Measurements from ENCODE around the gene ZDHHC9.

The ZDHHC9 gene

DNA sequence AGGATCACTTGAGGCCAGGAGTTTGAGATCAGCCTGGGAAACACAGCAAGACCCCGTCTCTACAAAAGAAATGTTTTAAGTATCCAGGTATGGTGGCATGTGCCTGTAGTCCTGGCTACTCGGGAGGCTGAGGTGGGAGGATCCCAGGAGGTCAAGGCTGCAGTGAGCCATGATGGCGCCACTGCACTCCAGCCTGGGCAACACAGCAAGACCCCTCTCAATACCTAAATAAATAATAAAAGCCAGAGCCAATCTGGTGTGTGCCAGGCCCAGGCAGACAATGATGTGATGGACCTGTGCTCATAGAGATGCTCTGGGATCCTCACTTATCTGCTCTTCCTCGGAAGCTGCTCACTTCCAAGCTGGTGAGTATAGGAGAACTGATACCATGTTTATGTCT, 82.1 kb downstream of the ZDHHC9 start:
- DNase-seq = no peak

DNA sequence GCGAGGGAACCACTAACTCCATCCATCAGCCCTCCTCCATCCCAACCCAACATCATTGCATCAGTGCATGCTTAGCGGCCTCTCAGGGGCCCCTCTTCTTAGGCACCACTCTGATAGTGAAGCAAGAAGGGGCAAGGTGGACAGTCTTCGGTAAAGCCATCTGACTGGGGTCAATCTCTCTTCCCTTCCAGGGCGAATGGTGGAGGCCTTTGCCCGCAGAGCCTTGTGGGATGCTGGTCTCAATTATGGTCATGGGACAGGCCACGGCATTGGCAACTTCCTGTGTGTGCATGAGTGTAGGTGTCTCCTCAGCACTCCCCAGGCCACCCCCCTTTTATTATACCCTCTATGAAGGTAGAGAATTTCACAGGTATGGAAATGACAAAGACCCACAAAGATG, 82.7 kb downstream of the ZDHHC9 start:
- DNase-seq = no peak

DNA sequence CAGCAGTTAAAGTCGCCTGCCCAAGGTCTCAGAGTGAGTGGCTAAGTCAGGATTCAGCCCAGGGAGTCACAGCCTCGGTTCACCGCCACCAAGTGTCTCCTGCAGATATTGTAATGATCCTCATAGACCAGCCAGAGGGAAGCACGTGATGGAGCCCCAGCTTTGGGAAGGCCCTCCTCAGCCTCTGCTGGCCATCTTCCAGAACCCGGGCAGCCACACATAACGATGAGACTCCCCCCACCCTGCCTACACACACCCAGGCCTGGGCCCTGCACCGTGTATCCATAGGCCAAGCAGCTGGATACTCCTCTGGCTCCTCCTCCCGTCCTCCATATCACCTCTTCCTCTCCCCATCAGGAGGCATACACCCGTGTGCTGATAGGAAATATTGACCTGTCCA, 83.5 kb downstream of the ZDHHC9 start:
- no peak for DNase-seq

DNA sequence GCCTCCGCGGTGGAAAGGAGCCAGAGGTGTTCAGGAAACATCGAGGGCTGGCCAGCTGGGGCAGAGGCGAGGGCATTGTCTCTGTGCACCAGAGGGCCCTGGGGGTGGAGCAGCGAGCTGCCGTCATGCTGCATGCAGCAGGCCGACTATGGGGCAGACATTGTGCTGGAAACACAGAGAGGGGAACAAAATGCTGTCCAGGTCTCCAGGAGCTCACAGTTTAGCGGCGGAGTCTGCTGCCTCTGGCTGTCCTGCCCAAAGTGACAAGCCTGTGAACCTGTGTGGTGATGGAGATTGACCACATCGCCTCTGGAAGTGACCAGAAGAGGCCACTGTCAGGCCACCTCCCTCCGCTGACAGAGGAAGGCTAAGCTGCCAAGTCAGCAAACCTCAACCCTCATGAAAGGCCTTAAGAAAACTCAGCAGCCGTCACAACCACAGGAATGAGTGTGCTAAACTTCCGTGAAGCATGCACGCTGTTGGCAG, 84.1 kb downstream of the ZDHHC9 start:
- DNase-seq = no peak

DNA sequence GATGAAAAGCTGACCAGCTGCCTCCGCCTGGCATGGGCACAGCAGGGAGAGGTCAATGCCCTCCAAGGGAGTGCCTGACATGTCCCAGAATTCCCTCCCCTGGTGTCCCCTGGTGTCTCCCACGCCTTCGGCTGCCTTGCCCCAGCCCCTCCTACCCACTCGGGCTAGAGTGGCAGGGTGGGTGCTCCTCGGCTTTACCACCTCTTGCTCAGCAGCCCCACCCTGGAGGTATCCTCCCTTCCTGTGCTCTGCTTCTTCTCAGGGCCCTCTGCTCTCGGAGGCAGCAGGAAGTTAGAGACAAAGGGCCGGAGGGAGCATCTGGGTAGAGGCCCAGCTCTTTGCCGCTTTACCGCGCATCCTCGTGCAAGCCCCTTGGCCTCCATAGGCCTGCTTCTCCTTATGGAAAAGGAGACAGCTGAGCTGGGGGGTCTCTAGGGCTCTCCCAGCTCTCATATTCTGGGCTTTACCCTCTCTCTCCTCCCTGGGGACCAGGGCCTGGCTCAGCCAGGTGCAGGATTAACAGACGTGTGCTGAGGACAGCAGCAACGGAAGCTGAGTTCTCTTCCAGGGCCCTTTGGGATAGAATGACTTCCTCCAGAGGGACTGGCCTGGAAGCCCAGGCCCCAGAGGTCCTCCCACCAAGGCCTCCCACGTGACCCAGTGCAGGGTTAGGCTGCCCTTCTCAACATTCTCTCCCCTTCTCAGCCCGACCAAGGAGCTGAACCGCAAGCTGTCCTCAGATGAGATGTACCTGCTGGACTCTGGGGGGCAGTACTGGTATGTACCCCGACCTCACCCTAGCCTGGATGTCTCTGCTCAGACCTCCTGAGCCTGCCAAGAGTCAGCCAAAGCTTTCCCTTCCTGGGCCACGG, 87.7 kb downstream of the ZDHHC9 start:
- no peak for DNase-seq

DNA sequence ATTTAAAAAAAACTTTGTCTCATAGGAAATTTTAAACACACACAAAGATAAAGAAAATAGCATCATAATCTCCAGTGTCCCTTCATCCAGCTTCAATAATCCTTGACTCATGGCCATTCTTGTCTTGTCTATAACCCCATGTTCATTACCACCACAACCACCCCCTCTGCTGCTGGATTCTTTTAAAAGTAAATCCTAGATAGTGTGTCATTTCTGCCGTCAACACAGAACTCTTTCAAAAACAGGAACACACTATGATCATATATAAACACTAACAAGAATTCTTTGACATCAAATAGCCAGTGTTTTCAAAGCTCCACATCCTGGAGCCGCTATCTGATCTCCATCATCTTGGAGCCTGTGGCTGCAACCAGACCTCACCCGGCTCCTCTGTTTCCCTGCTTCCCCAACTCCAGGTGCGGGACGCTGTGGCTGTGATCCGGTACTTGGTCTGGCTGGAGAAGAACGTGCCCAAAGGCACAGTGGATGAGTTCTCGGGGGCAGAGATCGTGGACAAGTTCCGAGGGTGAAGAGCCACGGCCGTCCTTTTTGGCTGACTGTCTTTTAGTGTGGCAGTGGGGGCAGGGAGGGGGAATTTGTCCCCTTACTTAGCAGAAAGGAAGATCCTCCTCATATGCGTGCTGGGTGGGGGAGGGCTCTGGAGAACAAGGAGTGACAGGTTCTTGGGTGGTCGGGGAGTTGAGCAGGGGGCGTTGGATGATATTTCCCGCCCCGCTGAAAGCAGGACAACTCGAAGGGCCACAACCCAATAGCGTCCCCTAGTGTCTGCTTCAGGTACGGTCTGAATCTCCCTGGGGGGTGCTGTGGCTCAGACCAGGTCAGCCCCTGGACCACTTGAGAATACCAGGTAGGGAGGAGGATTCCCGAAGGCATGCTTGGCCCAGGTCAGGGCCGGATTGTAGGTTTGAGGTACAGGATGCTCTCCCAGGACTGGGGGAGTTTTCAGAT, 89.3 kb downstream of the ZDHHC9 start:
- no peak for DNase-seq

Data from NCI-H1092 (cell line).